ENCODE results near the gene KRTAP10-1. TPM values are rescaled to one million over a fixed set of nuclear protein-coding genes. Genes with fewer than 3 reads are reported as not detected.

KRTAP10-1 gene
- total RNA-seq, 1 donor, result not detected

- no peak for DNase-seq (ENCODE audit: low read depth)
- no peak for TF ChIP-seq CTCF (IDR thresholded peaks at IDR 0.05; ENCODE audit: insufficient read depth, low read length)
- H3K4me3 ChIP-seq (ENCODE audit: low read depth, low read length), result no peak overlapping the region
These were observed 41.5 kb downstream of the KRTAP10-1 start for GRCh38 chr21:44498280-44499210.

- no peak overlapping the region for H3K4me3 ChIP-seq (ENCODE audit: low read depth, low read length)
- TF ChIP-seq CTCF (IDR thresholded peaks at IDR 0.05; ENCODE audit: insufficient read depth, low read length), result no peak
- DNase-seq (ENCODE audit: low read depth), result peak; percentile 34
These were observed 42.3 kb downstream of the KRTAP10-1 start for GRCh38 chr21:44497703-44498126.

- H3K4me3 ChIP-seq (ENCODE audit: low read depth, low read length), result no peak overlapping the region
- no peak for DNase-seq (ENCODE audit: low read depth)
- TF ChIP-seq CTCF (IDR thresholded peaks at IDR 0.05; ENCODE audit: insufficient read depth, low read length), result no peak
These were observed 43.1 kb downstream of the KRTAP10-1 start for GRCh38 chr21:44496564-44497550.

- TF ChIP-seq CTCF (IDR thresholded peaks at IDR 0.05; ENCODE audit: insufficient read depth, low read length), result no peak
- no peak overlapping the region for H3K4me3 ChIP-seq (ENCODE audit: low read depth, low read length)
- no peak for DNase-seq (ENCODE audit: low read depth)
These were observed 44.1 kb downstream of the KRTAP10-1 start for GRCh38 chr21:44495611-44496563.

- no peak for TF ChIP-seq CTCF (IDR thresholded peaks at IDR 0.05; ENCODE audit: insufficient read depth, low read length)
- DNase-seq (ENCODE audit: low read depth), result no peak
- H3K4me3 ChIP-seq (ENCODE audit: low read depth, low read length), result no peak overlapping the region
These were observed 45.0 kb downstream of the KRTAP10-1 start for GRCh38 chr21:44494956-44495355.

GRCh38 chr21:44494418-44494817 is 45.6 kb downstream of the KRTAP10-1 start:
- H3K4me3 ChIP-seq (ENCODE audit: low read depth, low read length), result no peak overlapping the region
- DNase-seq (ENCODE audit: low read depth), result no peak
- TF ChIP-seq CTCF (IDR thresholded peaks at IDR 0.05; ENCODE audit: insufficient read depth, low read length), result no peak
